ENCODE measurements around the gene MGRN1. TPM values are rescaled to one million over a fixed set of nuclear protein-coding genes. Genes with fewer than 3 reads are reported as not detected.

MGRN1 gene
- total RNA-seq, 3 donors from 2014 or later, result 26.7 to 28.5 (median 27.9) TPM

DNA sequence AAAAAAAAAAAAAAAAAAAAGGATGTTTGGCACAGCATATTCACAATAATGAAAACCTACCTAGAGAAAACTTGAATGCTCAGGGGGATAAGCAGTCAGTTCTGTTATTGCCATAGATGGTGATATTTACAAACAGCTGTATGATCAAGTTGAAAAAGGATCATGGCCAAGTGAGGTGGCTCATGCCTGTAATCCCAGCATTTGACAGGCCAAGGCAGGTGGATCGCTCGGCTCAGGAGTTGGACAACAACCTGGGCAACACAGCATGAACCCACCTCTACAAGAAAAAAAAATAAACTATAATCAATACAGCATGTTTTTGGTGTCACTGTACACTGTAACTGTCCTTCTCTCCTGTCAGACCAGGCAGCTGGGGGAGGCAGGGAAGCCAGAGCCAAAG, 90.4 kb downstream of the MGRN1 start:
- no peak for DNase-seq (ENCODE audit: low spot score in 2 of 2)
- no peak overlapping the region for H3K27ac ChIP-seq
- intact Hi-C loops (cut with DNase I; ENCODE audit: low total_unique reads), result no loop called here
- H3K4me1 ChIP-seq, result no peaks in the 10 kb centered on the region
- H3K36me3 ChIP-seq, result peaks cover 5% of the 10 kb centered on the region
- H3K4me3 ChIP-seq, result no peak overlapping the region
- H3K27me3 ChIP-seq, result no peaks in the 10 kb centered on the region
- no peaks in the 10 kb centered on the region for H3K9me3 ChIP-seq
- TF ChIP-seq POLR2A (IDR thresholded peaks at IDR 0.05) (no peak), POLR2AphosphoS5 (IDR thresholded peaks at IDR 0.05) (no peak)
- TF ChIP-seq, protein P1, sequence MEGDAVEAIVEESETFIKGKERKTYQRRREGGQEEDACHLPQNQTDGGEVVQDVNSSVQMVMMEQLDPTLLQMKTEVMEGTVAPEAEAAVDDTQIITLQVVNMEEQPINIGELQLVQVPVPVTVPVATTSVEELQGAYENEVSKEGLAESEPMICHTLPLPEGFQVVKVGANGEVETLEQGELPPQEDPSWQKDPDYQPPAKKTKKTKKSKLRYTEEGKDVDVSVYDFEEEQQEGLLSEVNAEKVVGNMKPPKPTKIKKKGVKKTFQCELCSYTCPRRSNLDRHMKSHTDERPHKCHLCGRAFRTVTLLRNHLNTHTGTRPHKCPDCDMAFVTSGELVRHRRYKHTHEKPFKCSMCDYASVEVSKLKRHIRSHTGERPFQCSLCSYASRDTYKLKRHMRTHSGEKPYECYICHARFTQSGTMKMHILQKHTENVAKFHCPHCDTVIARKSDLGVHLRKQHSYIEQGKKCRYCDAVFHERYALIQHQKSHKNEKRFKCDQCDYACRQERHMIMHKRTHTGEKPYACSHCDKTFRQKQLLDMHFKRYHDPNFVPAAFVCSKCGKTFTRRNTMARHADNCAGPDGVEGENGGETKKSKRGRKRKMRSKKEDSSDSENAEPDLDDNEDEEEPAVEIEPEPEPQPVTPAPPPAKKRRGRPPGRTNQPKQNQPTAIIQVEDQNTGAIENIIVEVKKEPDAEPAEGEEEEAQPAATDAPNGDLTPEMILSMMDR (IDR thresholded peaks at IDR 0.05), result no peak

DNA sequence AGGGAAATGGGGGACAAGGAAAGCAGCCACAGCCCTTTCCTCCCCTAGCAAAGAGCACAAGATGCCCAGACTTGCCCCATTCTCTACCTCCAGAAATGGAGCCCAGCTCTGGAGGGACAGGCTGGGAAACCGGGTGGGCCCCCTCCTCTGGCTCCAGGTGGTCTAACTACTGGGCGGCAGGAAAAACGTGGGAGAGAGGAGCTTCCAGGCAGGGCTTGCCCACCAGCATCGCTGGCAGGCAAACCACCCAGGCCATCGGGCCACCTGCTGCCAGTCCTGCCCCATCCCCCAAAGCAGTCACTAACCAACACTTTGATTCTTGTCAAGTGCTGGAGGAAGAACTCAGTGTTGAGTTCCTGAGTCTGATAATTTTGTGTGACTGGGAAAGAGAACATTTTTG, 93.8 kb downstream of the MGRN1 start:
- no peak overlapping the region for H3K4me3 ChIP-seq
- DNase-seq (ENCODE audit: low spot score in 2 of 2), result no peak
- H3K27ac ChIP-seq, result no peak overlapping the region
- no peaks in the 10 kb centered on the region for H3K4me1 ChIP-seq
- TF ChIP-seq, protein P1 (IDR thresholded peaks at IDR 0.05), result no peak
- TF ChIP-seq POLR2A (IDR thresholded peaks at IDR 0.05) (no peak), POLR2AphosphoS5 (IDR thresholded peaks at IDR 0.05) (no peak)
- H3K27me3 ChIP-seq, result no peaks in the 10 kb centered on the region
- no peaks in the 10 kb centered on the region for H3K9me3 ChIP-seq
- intact Hi-C loops (cut with DNase I; ENCODE audit: low total_unique reads), result no loop called here
- peaks cover 5% of the 10 kb centered on the region for H3K36me3 ChIP-seq

DNA sequence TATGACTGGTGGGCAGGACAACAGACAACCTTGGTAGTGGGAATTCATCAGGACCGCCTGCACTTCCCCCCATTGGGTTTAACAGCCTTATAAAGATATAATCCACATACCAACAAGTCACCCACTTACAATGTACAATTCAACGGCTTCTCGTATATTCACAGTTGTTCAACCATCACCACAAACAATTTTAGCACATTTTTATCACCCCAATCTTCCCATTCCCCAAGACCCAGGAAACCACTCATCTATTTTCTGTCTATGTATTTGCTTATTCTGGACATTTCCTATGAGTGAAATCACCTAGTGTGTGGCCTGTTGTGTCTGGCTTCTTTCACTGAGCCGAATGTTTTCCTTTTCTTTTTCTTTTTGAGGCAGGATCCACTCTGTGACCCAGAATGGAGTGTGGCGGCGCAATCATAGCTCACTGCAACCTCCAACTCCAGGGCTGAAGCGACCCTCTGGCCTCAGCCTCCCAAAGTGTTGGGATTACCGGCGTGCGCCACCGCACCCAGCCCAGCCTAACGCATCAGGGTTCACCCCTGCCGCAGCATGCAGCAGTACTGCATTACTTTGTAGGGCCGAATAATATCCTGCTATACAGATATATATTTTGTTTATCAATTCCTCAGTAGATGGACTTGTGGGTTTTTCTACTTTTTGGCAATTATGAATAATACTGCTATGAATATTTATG, 98.6 kb downstream of the MGRN1 start:
- intact Hi-C loops (cut with DNase I; ENCODE audit: low total_unique reads), result no loop called here

DNA sequence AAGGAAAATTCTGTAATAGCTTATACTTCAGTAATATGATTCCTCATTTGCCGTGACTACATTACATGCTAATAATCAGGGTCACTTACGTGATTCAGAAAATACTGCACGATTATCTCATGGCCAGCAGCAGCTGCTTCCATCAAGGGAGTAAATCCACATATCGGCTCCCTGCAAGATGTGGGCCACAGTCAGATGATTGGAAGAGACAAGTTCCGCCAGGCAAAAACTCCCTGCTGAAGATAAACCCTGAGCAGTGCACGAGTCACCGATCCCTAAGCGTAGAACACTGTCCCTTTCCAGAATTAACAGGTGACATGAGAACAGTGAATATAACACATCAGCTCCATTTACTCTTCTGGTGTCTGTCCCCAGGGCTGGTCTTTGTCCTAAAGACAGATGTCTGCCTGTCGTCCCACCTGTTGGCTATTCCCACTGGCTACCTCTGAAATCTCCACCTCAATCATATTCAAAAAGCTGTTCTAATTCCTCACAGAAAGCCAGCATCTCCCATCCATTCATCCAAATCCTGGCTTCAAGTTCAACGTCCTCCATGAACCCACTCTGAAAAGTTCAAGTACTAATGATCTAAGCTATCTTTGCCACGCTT, 100.1 kb downstream of the MGRN1 start:
- intact Hi-C loops (cut with DNase I; ENCODE audit: low total_unique reads), result no loop called here
- H3K36me3 ChIP-seq, result no peaks in the 10 kb centered on the region
- H3K4me1 ChIP-seq, result no peaks in the 10 kb centered on the region
- no peak overlapping the region for H3K27ac ChIP-seq
- no peak for DNase-seq (ENCODE audit: low spot score in 2 of 2)
- no peak overlapping the region for H3K4me3 ChIP-seq
- TF ChIP-seq POLR2A (IDR thresholded peaks at IDR 0.05) (no peak), POLR2AphosphoS5 (IDR thresholded peaks at IDR 0.05) (no peak)
- TF ChIP-seq, protein P1 (IDR thresholded peaks at IDR 0.05), result no peak
- no peaks in the 10 kb centered on the region for H3K9me3 ChIP-seq
- no peaks in the 10 kb centered on the region for H3K27me3 ChIP-seq

More for the DNA sequence above, 98.6 kb downstream of the MGRN1 start:
- TF ChIP-seq POLR2AphosphoS5 (IDR thresholded peaks at IDR 0.05) (no peak), POLR2A (IDR thresholded peaks at IDR 0.05) (no peak)
- TF ChIP-seq, protein P1 (IDR thresholded peaks at IDR 0.05), result no peak
- H3K4me3 ChIP-seq, result no peak overlapping the region
- no peak for DNase-seq (ENCODE audit: low spot score in 2 of 2)
- H3K27me3 ChIP-seq, result no peaks in the 10 kb centered on the region
- no peak overlapping the region for H3K27ac ChIP-seq
- no peaks in the 10 kb centered on the region for H3K4me1 ChIP-seq
- H3K9me3 ChIP-seq, result no peaks in the 10 kb centered on the region
- no peaks in the 10 kb centered on the region for H3K36me3 ChIP-seq

DNA sequence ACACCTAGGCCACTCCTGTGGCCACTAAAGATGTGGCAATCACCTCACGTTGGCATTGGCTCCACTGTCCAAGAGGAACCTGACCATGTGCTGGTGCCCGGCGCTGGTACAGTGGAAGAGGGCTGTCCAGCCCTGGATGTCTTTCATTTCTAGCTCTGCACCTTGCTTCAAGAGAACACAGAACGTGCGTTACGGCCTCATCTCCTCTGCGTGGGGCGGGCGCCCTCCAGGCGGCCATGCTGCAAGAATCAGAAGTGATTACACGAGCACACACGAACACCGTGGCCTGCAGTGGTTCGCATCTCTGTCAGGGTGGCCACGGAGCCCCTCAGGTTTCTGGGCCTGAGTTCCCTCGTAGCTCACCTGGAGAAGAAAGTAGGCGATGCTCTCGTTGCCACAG, 102.0 kb downstream of the MGRN1 start:
- intact Hi-C loops (cut with DNase I; ENCODE audit: low total_unique reads), result no loop called here
- Histone ChIP-seq H3K27me3 (no peaks in the 10 kb centered on the region), H3K4me1 (no peaks in the 10 kb centered on the region), H3K27ac (no peak overlapping the region), H3K36me3 (no peaks in the 10 kb centered on the region), H3K9me3 (no peaks in the 10 kb centered on the region), H3K4me3 (no peak overlapping the region)
- no peak for DNase-seq (ENCODE audit: low spot score in 2 of 2)
- TF ChIP-seq POLR2A (IDR thresholded peaks at IDR 0.05), result no peak
- no peak for TF ChIP-seq POLR2AphosphoS5 (IDR thresholded peaks at IDR 0.05)
- TF ChIP-seq, protein P1 (IDR thresholded peaks at IDR 0.05), result no peak
